ENCODE data around the gene ADGRE1. TPM values are rescaled to one million over a fixed set of nuclear protein-coding genes. Genes with fewer than 3 reads are reported as not detected.

Gene ADGRE1
- total and polyA plus RNA-seq, 2 experiments from 2014 or later = not detected

DNA sequence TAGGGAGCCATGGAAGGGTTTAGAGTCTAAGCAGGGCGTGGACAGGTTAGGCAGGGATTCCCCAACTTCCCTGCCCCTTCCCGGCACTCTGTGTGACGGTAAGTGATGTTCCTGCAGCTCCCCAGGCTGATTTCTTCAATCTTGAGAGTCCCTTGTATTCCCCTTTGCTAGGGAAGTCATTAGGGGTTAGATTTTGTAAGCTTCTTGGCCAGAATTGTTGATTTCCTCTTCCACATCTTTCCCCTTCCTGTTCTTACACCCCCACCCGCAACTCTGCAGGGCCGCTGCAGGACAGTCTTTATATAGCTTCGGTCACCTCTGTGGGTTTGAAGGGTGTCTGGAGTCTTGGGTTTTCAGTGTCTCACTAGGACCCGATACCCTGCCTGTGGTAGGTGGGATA, 10.6 kb upstream of the ADGRE1 start:
- Mint-ChIP-seq H3K4me1 (no peaks in the 10 kb centered on the region), H3K4me3 (no peak overlapping the region), H3K36me3 (ENCODE audit: low read depth) (peaks cover 63% of the 10 kb centered on the region), H3K27ac (no peak overlapping the region), H3K9me3 (peaks cover 97% of the 10 kb centered on the region), H3K27me3 (ENCODE audit: insufficient read depth, low read depth, poor library complexity) (peaks cover 10% of the 10 kb centered on the region)
- Histone ChIP-seq H3K9me2 (ENCODE audit: insufficient read depth) (no peaks in the 10 kb centered on the region), H3K27me3 (ENCODE audit: insufficient read depth) (no peaks in the 10 kb centered on the region), H3K4me1 (ENCODE audit: insufficient read depth) (no peaks in the 10 kb centered on the region), H3K79me2 (replicated peaks; ENCODE audit: insufficient read depth) (no peaks in the 10 kb centered on the region), H3K4me3 (no peak overlapping the region), H3K4me2 (no peak overlapping the region), H3K27ac (ENCODE audit: low read depth) (no peak overlapping the region), H3F3A (replicated peaks; ENCODE audit: low read depth) (no peaks in the 10 kb centered on the region), H4K20me1 (replicated peaks; ENCODE audit: insufficient read depth) (no peaks in the 10 kb centered on the region), H2AFZ (no peak overlapping the region), H3K36me3 (ENCODE audit: insufficient read depth) (no peaks in the 10 kb centered on the region)
- ATAC-seq (no peak), DNase-seq (ENCODE audit: low spot score) (no peak)
- TF ChIP-seq ETS1 (IDR thresholded peaks at IDR 0.05) = no peak
- TF ChIP-seq ZNF114 (CRISPR knock-in tag; IDR thresholded peaks at IDR 0.05) = no peak
- no peak for TF ChIP-seq EZH2phosphoT487 (IDR thresholded peaks at IDR 0.05; ENCODE audit: unreplicated experiment)
- no peak for TF ChIP-seq CREB1 (CRISPR knock-in tag; IDR thresholded peaks at IDR 0.05; ENCODE audit: low read depth)
- TF ChIP-seq EZH2 (IDR thresholded peaks at IDR 0.05; ENCODE audit: low read depth, unreplicated experiment) = no peak
- TF ChIP-seq POLR2AphosphoS5 (IDR thresholded peaks at IDR 0.05; ENCODE audit: low read depth) = no peak
- TF ChIP-seq, protein P1, sequence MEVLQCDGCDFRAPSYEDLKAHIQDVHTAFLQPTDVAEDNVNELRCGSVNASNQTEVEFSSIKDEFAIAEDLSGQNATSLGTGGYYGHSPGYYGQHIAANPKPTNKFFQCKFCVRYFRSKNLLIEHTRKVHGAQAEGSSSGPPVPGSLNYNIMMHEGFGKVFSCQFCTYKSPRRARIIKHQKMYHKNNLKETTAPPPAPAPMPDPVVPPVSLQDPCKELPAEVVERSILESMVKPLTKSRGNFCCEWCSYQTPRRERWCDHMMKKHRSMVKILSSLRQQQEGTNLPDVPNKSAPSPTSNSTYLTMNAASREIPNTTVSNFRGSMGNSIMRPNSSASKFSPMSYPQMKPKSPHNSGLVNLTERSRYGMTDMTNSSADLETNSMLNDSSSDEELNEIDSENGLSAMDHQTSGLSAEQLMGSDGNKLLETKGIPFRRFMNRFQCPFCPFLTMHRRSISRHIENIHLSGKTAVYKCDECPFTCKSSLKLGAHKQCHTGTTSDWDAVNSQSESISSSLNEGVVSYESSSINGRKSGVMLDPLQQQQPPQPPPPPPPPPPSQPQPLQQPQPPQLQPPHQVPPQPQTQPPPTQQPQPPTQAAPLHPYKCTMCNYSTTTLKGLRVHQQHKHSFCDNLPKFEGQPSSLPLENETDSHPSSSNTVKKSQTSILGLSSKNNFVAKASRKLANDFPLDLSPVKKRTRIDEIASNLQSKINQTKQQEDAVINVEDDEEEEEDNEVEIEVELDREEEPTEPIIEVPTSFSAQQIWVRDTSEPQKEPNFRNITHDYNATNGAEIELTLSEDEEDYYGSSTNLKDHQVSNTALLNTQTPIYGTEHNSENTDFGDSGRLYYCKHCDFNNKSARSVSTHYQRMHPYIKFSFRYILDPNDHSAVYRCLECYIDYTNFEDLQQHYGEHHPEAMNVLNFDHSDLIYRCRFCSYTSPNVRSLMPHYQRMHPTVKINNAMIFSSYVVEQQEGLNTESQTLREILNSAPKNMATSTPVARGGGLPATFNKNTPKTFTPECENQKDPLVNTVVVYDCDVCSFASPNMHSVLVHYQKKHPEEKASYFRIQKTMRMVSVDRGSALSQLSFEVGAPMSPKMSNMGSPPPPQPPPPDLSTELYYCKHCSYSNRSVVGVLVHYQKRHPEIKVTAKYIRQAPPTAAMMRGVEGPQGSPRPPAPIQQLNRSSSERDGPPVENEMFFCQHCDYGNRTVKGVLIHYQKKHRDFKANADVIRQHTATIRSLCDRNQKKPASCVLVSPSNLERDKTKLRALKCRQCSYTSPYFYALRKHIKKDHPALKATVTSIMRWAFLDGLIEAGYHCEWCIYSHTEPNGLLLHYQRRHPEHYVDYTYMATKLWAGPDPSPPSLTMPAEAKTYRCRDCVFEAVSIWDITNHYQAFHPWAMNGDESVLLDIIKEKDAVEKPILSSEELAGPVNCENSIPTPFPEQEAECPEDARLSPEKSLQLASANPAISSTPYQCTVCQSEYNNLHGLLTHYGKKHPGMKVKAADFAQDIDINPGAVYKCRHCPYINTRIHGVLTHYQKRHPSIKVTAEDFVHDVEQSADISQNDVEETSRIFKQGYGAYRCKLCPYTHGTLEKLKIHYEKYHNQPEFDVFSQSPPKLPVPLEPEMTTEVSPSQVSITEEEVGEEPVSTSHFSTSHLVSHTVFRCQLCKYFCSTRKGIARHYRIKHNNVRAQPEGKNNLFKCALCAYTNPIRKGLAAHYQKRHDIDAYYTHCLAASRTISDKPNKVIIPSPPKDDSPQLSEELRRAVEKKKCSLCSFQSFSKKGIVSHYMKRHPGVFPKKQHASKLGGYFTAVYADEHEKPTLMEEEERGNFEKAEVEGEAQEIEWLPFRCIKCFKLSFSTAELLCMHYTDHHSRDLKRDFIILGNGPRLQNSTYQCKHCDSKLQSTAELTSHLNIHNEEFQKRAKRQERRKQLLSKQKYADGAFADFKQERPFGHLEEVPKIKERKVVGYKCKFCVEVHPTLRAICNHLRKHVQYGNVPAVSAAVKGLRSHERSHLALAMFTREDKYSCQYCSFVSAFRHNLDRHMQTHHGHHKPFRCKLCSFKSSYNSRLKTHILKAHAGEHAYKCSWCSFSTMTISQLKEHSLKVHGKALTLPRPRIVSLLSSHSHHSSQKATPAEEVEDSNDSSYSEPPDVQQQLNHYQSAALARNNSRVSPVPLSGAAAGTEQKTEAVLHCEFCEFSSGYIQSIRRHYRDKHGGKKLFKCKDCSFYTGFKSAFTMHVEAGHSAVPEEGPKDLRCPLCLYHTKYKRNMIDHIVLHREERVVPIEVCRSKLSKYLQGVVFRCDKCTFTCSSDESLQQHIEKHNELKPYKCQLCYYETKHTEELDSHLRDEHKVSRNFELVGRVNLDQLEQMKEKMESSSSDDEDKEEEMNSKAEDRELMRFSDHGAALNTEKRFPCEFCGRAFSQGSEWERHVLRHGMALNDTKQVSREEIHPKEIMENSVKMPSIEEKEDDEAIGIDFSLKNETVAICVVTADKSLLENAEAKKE (CRISPR knock-in tag; IDR thresholded peaks at IDR 0.05) = no peak
- no peak for TF ChIP-seq CTCF (conservative IDR thresholded peaks at IDR 0.05; ENCODE audit: low read depth in 2 of 2)
- no peak for TF ChIP-seq REST (IDR thresholded peaks at IDR 0.05; ENCODE audit: unreplicated experiment)
- TF ChIP-seq JUNB (IDR thresholded peaks at IDR 0.05; ENCODE audit: unreplicated experiment) = no peak
- TF ChIP-seq NANOG (IDR thresholded peaks at IDR 0.05; ENCODE audit: borderline replicate concordance) = no peak
- TF ChIP-seq STAT1 (IDR thresholded peaks at IDR 0.05; ENCODE audit: unreplicated experiment) = no peak
- no peak for TF ChIP-seq ZNF331 (CRISPR knock-in tag; IDR thresholded peaks at IDR 0.05; ENCODE audit: low read depth)

Measured in GM23338 (cell line).